HG02938 (cell line): ENCODE results near the gene PARVB.
"Not testable (repeated sequence)": the region's sequence is repeated elsewhere in the genome, so short reads cannot be mapped to it uniquely, and the experiment has no call there.

Source experiments
- ATAC-seq: cut with Tn5 transposase; IDR thresholded peaks from one replicate; pipeline ENCODE4 v1.9.1; 2021; ENCODE audit warnings: mild to moderate bottlenecking, moderate library complexity; ENCODE audit not compliant: unreplicated experiment

PARVB gene

GRCh38 chr22:44049486-44050231, 25.6 kb downstream of the PARVB start:
- ATAC-seq: no peak

- ATAC-seq: no peak
Measured at GRCh38 chr22:44050766-44051355, 26.8 kb downstream of the PARVB start.

- ATAC-seq: no peak
Measured at GRCh38 chr22:44051358-44051757, 27.3 kb downstream of the PARVB start.

GRCh38 chr22:44051961-44052360, 27.9 kb downstream of the PARVB start:
- no peak for ATAC-seq

GRCh38 chr22:44055805-44056204, 31.7 kb downstream of the PARVB start:
- no peak for ATAC-seq

GRCh38 chr22:44056649-44057048, 32.5 kb downstream of the PARVB start:
- not testable (repeated sequence) for ATAC-seq

GRCh38 chr22:44057401-44057987, 33.4 kb downstream of the PARVB start:
- no peak for ATAC-seq

- ATAC-seq: no peak
Measured at GRCh38 chr22:44063462-44064371, 39.6 kb downstream of the PARVB start.

- ATAC-seq: no peak
Measured at GRCh38 chr22:44067033-44067432, 42.9 kb downstream of the PARVB start.

- no peak for ATAC-seq
Measured at GRCh38 chr22:44067901-44068300, 43.8 kb downstream of the PARVB start.

- no peak for ATAC-seq
Measured at GRCh38 chr22:44068422-44069191, 44.5 kb downstream of the PARVB start.

GRCh38 chr22:44070029-44070428, 45.9 kb downstream of the PARVB start:
- no peak for ATAC-seq

GRCh38 chr22:44071781-44072326, 47.8 kb downstream of the PARVB start:
- no peak for ATAC-seq

- ATAC-seq: no peak
Measured at GRCh38 chr22:44074337-44074984, 50.4 kb downstream of the PARVB start.

- no peak for ATAC-seq
Measured at GRCh38 chr22:44075022-44075421, 50.9 kb downstream of the PARVB start.

GRCh38 chr22:44075670-44076069, 51.6 kb downstream of the PARVB start:
- ATAC-seq: no peak

- ATAC-seq: no peak
Measured at GRCh38 chr22:44076825-44077224, 52.7 kb downstream of the PARVB start.

GRCh38 chr22:44080936-44081861, 57.1 kb downstream of the PARVB start:
- ATAC-seq: no peak

GRCh38 chr22:44082801-44083200, 58.7 kb downstream of the PARVB start:
- no peak for ATAC-seq
